RWPE2 (cell line): ENCODE measurements around the gene FAM210A.
"Not testable (repeated sequence)": the region's sequence is repeated elsewhere in the genome, so short reads cannot be mapped to it uniquely, and the experiment has no call there.

Experiments used
- ATAC-seq: fragments of 200-7000 bp; cut with Tn5 transposase; 3 replicates; pipeline ENCODE4 v1.9.1; 2021; ENCODE audit warnings: low read depth
- DNase-seq: peaks from one replicate; pipeline ENCODE4 v3.0.0-alpha.2; 2020; ENCODE audit warnings: low spot score
- H3K27ac ChIP-seq: fragments of 450-650 bp; 2 replicates; pipeline ENCODE4 v1.5.1; 2017; ENCODE audit warnings: mild to moderate bottlenecking; ENCODE audit not compliant: poor library complexity, severe bottlenecking
- H3K27me3 ChIP-seq: fragments of 250-450 bp; sonication (Bioruptor Pico); 2 replicates; pipeline ENCODE4 v1.5.1; 2021; ENCODE audit warnings: mild to moderate bottlenecking, moderate library complexity; ENCODE audit not compliant: insufficient read depth, poor library complexity, severe bottlenecking
- H3K36me3 ChIP-seq: fragments of 250-450 bp; sonication (Bioruptor Pico); 2 replicates; pipeline ENCODE4 v1.5.1; 2020; ENCODE audit warnings: low read depth, mild to moderate bottlenecking, moderate library complexity
- H3K4me1 ChIP-seq: fragments of 250-450 bp; sonication (Bioruptor Pico); 2 replicates; pipeline ENCODE4 v1.5.1; 2021; ENCODE audit warnings: mild to moderate bottlenecking, moderate library complexity; ENCODE audit not compliant: insufficient read depth, poor library complexity, severe bottlenecking
- H3K4me3 ChIP-seq: fragments of 250-450 bp; sonication (Bioruptor Pico); 2 replicates; pipeline ENCODE4 v1.5.1; 2021; ENCODE audit warnings: mild to moderate bottlenecking, moderate library complexity; ENCODE audit not compliant: severe bottlenecking
- H3K9me3 ChIP-seq: fragments of 250-450 bp; sonication (Bioruptor Pico); 2 replicates; pipeline ENCODE4 v1.5.1; 2021; ENCODE audit warnings: mild to moderate bottlenecking, moderate library complexity; ENCODE audit not compliant: severe bottlenecking
- TF ChIP-seq, protein P1 (sequence below): fragments of 450-650 bp; IDR thresholded peaks from one replicate; pipeline ENCODE4 v1.5.1; 2017; ENCODE audit warnings: mild to moderate bottlenecking, moderate library complexity; ENCODE audit not compliant: poor library complexity, severe bottlenecking

The FAM210A gene

GRCh38 chr18:13756671-13757070 is 30.3 kb upstream of the FAM210A start:
- ATAC-seq, result no peak
- no peaks in the 10 kb centered on the region for H3K4me1 ChIP-seq
- H3K27ac ChIP-seq, result no peak overlapping the region
- H3K9me3 ChIP-seq, result no peaks in the 10 kb centered on the region
- no peak for DNase-seq
- no peaks in the 10 kb centered on the region for H3K27me3 ChIP-seq
- no peak overlapping the region for H3K4me3 ChIP-seq
- TF ChIP-seq, protein P1, sequence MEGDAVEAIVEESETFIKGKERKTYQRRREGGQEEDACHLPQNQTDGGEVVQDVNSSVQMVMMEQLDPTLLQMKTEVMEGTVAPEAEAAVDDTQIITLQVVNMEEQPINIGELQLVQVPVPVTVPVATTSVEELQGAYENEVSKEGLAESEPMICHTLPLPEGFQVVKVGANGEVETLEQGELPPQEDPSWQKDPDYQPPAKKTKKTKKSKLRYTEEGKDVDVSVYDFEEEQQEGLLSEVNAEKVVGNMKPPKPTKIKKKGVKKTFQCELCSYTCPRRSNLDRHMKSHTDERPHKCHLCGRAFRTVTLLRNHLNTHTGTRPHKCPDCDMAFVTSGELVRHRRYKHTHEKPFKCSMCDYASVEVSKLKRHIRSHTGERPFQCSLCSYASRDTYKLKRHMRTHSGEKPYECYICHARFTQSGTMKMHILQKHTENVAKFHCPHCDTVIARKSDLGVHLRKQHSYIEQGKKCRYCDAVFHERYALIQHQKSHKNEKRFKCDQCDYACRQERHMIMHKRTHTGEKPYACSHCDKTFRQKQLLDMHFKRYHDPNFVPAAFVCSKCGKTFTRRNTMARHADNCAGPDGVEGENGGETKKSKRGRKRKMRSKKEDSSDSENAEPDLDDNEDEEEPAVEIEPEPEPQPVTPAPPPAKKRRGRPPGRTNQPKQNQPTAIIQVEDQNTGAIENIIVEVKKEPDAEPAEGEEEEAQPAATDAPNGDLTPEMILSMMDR, result no peak
- H3K36me3 ChIP-seq, result peaks cover 80% of the 10 kb centered on the region

- Histone ChIP-seq H3K4me3 (no peak overlapping the region), H3K9me3 (no peaks in the 10 kb centered on the region), H3K36me3 (peaks cover 84% of the 10 kb centered on the region), H3K27ac (no peak overlapping the region), H3K27me3 (no peaks in the 10 kb centered on the region), H3K4me1 (no peaks in the 10 kb centered on the region)
- ATAC-seq, result no peak
- TF ChIP-seq, protein P1, result no peak
- no peak for DNase-seq
These were observed 29.9 kb upstream of the FAM210A start for GRCh38 chr18:13756261-13756660.

DNA sequence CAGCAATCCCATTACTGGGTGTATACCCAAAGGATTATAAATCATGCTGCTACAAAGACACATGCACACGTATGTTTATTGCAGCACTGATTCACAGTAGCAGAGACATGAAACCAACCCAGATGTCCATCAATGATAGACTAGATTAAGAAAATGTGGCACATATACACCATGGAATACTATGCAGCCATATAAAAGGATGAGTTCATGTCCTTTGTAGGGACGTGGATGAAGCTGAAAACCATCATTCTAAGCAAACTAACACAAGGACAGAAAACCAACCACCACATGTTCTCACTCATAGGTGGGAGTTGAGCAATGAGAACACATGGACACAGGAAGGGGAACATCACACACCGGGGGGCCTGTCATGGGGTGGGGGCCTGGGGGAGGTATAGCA is 25.2 kb upstream of the FAM210A start:
- DNase-seq, H3K4me1 ChIP-seq, H3K4me3 ChIP-seq, H3K27ac ChIP-seq, ATAC-seq, H3K9me3 ChIP-seq, H3K27me3 ChIP-seq: not testable (repeated sequence)
- H3K36me3 ChIP-seq, result peaks cover 81% of the 10 kb centered on the region

DNA sequence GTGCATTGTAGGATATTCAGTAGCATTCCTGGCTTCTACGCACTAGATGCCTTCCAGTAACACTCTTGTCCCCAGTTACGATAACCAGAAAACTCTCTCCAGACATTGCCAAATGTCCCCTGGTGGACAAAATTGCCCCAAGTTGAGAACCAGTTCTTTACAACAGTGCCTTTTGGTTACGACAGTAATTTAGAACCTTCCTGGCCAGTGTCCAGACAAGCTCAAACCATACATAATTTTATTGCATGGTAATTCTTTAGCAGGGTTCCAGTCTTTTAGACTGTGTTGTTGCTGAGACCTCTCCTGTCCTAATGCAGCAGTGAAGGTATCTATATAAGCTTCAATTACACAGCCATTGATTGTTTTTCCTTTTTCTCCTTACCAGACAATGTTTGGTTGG is 20.3 kb upstream of the FAM210A start:
- DNase-seq (no peak), ATAC-seq (no peak)
- Histone ChIP-seq H3K4me1 (no peaks in the 10 kb centered on the region), H3K36me3 (peaks cover 77% of the 10 kb centered on the region), H3K4me3 (no peak overlapping the region), H3K9me3 (no peaks in the 10 kb centered on the region), H3K27me3 (no peaks in the 10 kb centered on the region), H3K27ac (no peak overlapping the region)
- TF ChIP-seq, protein P1, result no peak

DNA sequence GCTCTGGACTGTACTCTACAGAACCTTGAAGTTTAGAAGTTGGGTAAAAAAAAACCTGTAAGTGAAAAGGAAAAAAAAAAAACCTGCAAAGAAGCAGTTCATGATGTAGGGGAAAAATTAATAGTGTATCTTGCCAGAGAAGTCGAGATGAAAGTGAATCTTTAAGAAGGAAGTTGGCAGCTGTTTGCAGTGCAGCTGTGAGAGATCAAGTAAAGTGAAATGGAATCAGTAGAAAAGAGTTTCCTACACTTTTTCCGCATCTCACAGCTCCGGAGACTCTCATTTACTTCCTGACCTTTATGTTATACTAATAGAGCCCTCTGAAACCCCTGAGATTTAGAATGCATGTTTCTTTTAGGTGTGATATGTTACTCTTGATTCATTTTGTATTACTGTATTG is 19.3 kb upstream of the FAM210A start:
- no peaks in the 10 kb centered on the region for H3K4me1 ChIP-seq
- H3K9me3 ChIP-seq, result no peaks in the 10 kb centered on the region
- no peak overlapping the region for H3K27ac ChIP-seq
- DNase-seq (no peak), ATAC-seq (no peak)
- H3K4me3 ChIP-seq, result no peak overlapping the region
- no peaks in the 10 kb centered on the region for H3K27me3 ChIP-seq
- peaks cover 80% of the 10 kb centered on the region for H3K36me3 ChIP-seq
- TF ChIP-seq, protein P1, result no peak
